ENCODE measurements around the gene DHODH. TPM values are rescaled to one million over a fixed set of nuclear protein-coding genes. Genes with fewer than 3 reads are reported as not detected.

DHODH gene
- total RNA-seq, 1 experiment from 2014 or later = 19.0 TPM

DNA sequence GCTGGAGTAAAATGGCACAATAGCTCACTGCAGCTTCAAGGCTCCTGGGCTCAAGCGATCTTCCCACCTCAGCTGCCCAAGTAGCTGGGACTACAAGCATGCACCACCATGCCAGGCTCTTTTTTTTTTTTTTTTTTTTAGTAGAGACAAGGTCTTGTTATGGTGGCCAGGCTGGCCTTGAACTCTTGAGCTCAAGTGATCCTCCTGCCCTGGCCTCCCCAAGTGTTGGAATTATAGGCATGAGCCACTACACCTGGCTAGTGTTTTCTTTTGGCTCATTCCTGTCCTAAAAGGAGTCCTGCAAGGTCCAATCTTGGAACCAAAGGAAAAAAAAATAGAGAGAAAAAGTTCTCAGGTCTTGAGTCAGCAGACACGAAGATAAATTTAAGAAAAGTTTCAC is 39.2 kb upstream of the DHODH start:
- TF ChIP-seq ZNF416 (CRISPR knock-in tag; IDR thresholded peaks at IDR 0.05) (no peak), EMX1 (CRISPR knock-in tag; IDR thresholded peaks at IDR 0.05) (no peak), SOX15 (CRISPR knock-in tag; IDR thresholded peaks at IDR 0.05) (no peak), TEAD4 (CRISPR knock-in tag; IDR thresholded peaks at IDR 0.05) (no peak)
- TF ChIP-seq, protein P1, sequence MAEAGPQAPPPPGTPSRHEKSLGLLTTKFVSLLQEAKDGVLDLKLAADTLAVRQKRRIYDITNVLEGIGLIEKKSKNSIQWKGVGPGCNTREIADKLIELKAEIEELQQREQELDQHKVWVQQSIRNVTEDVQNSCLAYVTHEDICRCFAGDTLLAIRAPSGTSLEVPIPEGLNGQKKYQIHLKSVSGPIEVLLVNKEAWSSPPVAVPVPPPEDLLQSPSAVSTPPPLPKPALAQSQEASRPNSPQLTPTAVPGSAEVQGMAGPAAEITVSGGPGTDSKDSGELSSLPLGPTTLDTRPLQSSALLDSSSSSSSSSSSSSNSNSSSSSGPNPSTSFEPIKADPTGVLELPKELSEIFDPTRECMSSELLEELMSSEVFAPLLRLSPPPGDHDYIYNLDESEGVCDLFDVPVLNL (CRISPR knock-in tag; IDR thresholded peaks at IDR 0.05; ENCODE audit: borderline replicate concordance, low read depth) = no peak
- no peak for DNase-seq (ENCODE audit: low spot score)
- Mint-ChIP-seq H3K9me3 (no peaks in the 10 kb centered on the region), H3K36me3 (no peaks in the 10 kb centered on the region), H3K4me3 (no peak overlapping the region), H3K27ac (no peak overlapping the region), H3K27me3 (ENCODE audit: low read depth) (no peaks in the 10 kb centered on the region), H3K4me1 (no peaks in the 10 kb centered on the region)
- POLR2A ChIA-PET = no interaction called here
- CTCF ChIA-PET = interaction anchor here (1.2 kb wide), 1 partner anchor 8 kb away, joined by 6 read pairs; no protein-coding TSS in a partner anchor
- no peak for ATAC-seq

DNA sequence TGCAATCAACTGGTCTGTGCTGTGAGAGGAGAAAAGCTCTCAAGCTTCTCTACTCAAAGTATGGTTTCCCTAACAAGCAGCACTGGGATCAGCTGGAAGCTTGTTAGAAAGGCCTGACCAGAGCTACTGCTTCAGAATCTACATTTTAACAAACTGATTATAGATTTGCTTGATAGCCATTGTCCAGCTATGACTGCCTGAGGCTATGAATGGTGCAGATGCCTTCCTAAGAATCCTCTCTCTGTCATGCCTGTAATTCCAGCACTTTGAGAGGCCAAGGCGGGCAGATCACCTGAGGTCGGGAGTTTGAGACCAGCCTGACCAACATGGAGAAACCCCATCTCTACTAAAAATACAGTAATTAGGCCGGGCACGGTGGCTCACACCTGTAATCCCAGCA is 37.0 kb upstream of the DHODH start:
- ATAC-seq = no peak
- CTCF ChIA-PET = interaction anchor here (1.0 to 2.6 kb wide), 2 partner anchors 10 to 394 kb away, joined by 3 to 15 read pairs; partner anchors contain the start of gene TAT
- no peak overlapping the region for H3K4me3 Mint-ChIP-seq

DNA sequence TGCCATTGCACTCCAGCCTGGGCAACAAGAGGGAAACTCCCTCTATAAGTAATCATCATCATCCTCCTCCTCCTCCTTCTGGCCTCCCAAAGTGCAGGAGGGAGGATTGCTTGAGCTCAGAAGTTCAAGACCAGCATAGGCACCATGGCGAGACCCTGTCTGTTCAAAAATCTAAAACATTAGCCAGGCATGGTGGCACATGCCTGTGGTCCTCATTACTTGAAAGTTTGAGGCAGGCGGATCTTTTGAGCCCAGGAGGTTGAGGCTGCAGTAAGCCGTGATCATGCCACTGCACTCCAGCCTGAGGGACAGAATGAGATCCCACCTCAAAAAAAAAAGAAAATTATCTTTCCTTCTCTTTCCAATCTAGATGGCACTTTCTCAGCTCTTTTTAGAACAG is 36.2 kb upstream of the DHODH start:
- CTCF ChIA-PET = interaction anchor here (1.0 to 2.6 kb wide), 3 partner anchors 11 to 395 kb away, joined by 3 to 15 read pairs (median 3); partner anchors contain the start of gene TAT
- Mint-ChIP-seq H3K27me3 (ENCODE audit: low read depth) (no peaks in the 10 kb centered on the region), H3K9me3 (no peaks in the 10 kb centered on the region), H3K4me1 (no peaks in the 10 kb centered on the region), H3K36me3 (no peaks in the 10 kb centered on the region), H3K27ac (no peak overlapping the region), H3K4me3 (no peak overlapping the region)
- ATAC-seq = no peak
- no peak for DNase-seq (ENCODE audit: low spot score)
- TF ChIP-seq ZNF416 (CRISPR knock-in tag; IDR thresholded peaks at IDR 0.05) = no peak
- no peak for TF ChIP-seq IRF2 (CRISPR knock-in tag; IDR thresholded peaks at IDR 0.05; ENCODE audit: borderline replicate concordance, low read depth)
- TF ChIP-seq TEAD4 (CRISPR knock-in tag; IDR thresholded peaks at IDR 0.05) = no peak
- no peak for TF ChIP-seq ZNF317 (CRISPR knock-in tag; IDR thresholded peaks at IDR 0.05; ENCODE audit: borderline replicate concordance, low read depth)
- TF ChIP-seq, protein P2, sequence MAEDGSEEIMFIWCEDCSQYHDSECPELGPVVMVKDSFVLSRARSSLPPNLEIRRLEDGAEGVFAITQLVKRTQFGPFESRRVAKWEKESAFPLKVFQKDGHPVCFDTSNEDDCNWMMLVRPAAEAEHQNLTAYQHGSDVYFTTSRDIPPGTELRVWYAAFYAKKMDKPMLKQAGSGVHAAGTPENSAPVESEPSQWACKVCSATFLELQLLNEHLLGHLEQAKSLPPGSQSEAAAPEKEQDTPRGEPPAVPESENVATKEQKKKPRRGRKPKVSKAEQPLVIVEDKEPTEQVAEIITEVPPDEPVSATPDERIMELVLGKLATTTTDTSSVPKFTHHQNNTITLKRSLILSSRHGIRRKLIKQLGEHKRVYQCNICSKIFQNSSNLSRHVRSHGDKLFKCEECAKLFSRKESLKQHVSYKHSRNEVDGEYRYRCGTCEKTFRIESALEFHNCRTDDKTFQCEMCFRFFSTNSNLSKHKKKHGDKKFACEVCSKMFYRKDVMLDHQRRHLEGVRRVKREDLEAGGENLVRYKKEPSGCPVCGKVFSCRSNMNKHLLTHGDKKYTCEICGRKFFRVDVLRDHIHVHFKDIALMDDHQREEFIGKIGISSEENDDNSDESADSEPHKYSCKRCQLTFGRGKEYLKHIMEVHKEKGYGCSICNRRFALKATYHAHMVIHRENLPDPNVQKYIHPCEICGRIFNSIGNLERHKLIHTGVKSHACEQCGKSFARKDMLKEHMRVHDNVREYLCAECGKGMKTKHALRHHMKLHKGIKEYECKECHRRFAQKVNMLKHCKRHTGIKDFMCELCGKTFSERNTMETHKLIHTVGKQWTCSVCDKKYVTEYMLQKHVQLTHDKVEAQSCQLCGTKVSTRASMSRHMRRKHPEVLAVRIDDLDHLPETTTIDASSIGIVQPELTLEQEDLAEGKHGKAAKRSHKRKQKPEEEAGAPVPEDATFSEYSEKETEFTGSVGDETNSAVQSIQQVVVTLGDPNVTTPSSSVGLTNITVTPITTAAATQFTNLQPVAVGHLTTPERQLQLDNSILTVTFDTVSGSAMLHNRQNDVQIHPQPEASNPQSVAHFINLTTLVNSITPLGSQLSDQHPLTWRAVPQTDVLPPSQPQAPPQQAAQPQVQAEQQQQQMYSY (CRISPR knock-in tag; IDR thresholded peaks at IDR 0.05) = no peak
- no peak for TF ChIP-seq ERG (CRISPR knock-in tag; IDR thresholded peaks at IDR 0.05)
- no peak for TF ChIP-seq MXD4 (CRISPR knock-in tag; IDR thresholded peaks at IDR 0.05; ENCODE audit: borderline replicate concordance)
- TF ChIP-seq NR2C2 (CRISPR knock-in tag; IDR thresholded peaks at IDR 0.05) = no peak
- TF ChIP-seq, protein P3, sequence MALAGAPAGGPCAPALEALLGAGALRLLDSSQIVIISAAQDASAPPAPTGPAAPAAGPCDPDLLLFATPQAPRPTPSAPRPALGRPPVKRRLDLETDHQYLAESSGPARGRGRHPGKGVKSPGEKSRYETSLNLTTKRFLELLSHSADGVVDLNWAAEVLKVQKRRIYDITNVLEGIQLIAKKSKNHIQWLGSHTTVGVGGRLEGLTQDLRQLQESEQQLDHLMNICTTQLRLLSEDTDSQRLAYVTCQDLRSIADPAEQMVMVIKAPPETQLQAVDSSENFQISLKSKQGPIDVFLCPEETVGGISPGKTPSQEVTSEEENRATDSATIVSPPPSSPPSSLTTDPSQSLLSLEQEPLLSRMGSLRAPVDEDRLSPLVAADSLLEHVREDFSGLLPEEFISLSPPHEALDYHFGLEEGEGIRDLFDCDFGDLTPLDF (CRISPR knock-in tag; IDR thresholded peaks at IDR 0.05) = no peak
- TF ChIP-seq, protein P4, sequence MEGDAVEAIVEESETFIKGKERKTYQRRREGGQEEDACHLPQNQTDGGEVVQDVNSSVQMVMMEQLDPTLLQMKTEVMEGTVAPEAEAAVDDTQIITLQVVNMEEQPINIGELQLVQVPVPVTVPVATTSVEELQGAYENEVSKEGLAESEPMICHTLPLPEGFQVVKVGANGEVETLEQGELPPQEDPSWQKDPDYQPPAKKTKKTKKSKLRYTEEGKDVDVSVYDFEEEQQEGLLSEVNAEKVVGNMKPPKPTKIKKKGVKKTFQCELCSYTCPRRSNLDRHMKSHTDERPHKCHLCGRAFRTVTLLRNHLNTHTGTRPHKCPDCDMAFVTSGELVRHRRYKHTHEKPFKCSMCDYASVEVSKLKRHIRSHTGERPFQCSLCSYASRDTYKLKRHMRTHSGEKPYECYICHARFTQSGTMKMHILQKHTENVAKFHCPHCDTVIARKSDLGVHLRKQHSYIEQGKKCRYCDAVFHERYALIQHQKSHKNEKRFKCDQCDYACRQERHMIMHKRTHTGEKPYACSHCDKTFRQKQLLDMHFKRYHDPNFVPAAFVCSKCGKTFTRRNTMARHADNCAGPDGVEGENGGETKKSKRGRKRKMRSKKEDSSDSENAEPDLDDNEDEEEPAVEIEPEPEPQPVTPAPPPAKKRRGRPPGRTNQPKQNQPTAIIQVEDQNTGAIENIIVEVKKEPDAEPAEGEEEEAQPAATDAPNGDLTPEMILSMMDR (IDR thresholded peaks at IDR 0.05) = no peak
- no peak for TF ChIP-seq ZNF219 (CRISPR knock-in tag; IDR thresholded peaks at IDR 0.05; ENCODE audit: borderline replicate concordance)
- TF ChIP-seq RORB (CRISPR knock-in tag; IDR thresholded peaks at IDR 0.05) = no peak
- TF ChIP-seq KAT7 (CRISPR knock-in tag; IDR thresholded peaks at IDR 0.05; ENCODE audit: borderline replicate concordance) = no peak
- TF ChIP-seq ZNF121 (CRISPR knock-in tag; IDR thresholded peaks at IDR 0.05) = no peak
- POLR2A ChIA-PET = no interaction called here

More for the DNA sequence above, 37.0 kb upstream of the DHODH start:
- POLR2A ChIA-PET = no interaction called here
- Mint-ChIP-seq H3K27me3 (ENCODE audit: low read depth) (no peaks in the 10 kb centered on the region), H3K36me3 (no peaks in the 10 kb centered on the region), H3K27ac (no peak overlapping the region), H3K4me1 (no peaks in the 10 kb centered on the region), H3K9me3 (no peaks in the 10 kb centered on the region)
- TF ChIP-seq OVOL2 (CRISPR knock-in tag; IDR thresholded peaks at IDR 0.05; ENCODE audit: borderline replicate concordance) (no peak), IRF1 (CRISPR knock-in tag; IDR thresholded peaks at IDR 0.05) (no peak), JUN (CRISPR knock-in tag; IDR thresholded peaks at IDR 0.05) (no peak), GABPB1 (CRISPR knock-in tag; IDR thresholded peaks at IDR 0.05) (no peak), SOX15 (CRISPR knock-in tag; IDR thresholded peaks at IDR 0.05) (no peak)
- no peak for DNase-seq (ENCODE audit: low spot score)
